NCI-H2107 treated with DMSO at 0.1 percent for 48 hours (cell line): ENCODE measurements around the gene VEGFC.

ENCODE experiments used
- DNase-seq: peaks from one replicate; lab custom pipeline; 2025; ENCODE audit not compliant: unreplicated experiment; lab: John Stamatoyannopoulos, UW

VEGFC gene

DNA sequence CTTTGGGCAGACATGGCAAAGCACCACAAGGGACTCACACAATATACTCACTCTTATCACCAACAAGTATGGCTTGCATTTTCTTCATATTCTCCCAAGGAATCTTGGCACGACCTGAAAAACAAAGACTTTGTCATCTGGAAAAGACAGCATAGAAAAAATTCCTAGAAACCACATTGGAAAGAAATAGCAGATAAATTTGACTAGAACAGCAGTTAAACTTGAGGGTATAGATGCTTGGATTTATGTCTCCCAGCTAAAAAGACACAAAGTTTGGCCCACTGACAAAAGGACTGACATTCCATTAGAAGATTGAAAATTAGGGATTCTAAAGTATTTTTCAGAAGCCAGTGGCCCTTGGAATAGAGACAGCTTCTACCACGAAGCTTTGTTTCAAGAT lies 6.9 kb upstream of the VEGFC start:
- no peak for DNase-seq

GRCh38 chr4:176798540-176798939 lies 5.8 kb upstream of the VEGFC start:
- no peak for DNase-seq

GRCh38 chr4:176795441-176795840 lies 2.7 kb upstream of the VEGFC start:
- no peak for DNase-seq

DNA sequence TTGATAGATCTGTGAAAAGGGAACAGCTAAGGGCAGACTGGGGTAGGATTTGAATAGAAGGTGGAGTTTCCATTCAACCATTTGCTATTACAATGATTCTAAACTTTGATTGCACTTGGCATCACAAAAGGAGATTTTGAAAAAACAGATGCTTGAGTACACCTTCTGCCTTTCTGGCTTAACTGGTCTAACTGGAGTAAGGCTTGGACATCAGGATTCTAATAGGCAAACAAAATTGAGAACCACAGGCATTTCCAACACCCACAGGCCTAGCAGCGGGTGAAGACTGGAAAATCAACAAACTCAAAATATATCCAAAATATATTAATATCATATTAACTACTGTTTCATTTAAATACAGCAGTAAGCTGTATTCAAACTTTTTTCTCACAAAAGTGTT lies 1.9 kb upstream of the VEGFC start:
- no peak for DNase-seq

- DNase-seq, result no peak
Observed at GRCh38 chr4:176794151-176794550, 1.4 kb upstream of the VEGFC start.

DNA sequence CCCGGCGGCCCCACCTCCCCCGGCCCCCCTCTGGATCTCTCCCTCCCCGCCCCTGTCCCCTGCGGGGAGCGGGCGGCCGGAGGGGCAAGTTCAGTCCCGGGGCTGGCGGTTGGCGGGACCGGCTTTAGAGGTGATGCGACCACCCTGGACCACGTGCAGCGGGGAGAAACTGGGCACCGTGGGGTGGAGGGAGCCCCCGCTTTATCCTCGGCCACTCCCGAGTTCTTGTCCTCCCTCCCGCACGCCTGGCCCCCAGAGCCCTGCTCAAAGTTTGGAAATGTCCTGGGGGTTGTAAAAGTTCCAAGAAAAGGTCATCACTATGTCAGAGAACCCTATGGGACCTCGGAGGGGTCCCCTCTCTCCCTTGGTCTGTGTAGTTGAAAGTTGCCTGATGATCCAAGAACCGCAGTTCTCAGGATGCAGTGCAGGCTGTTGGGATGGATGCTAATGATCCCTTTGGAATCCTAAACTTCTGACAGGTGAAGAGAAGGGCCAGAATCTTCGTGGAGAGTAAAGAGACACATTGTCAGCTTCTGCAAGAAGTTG lies 411 bp upstream of the VEGFC start:
- DNase-seq, result no peak

- DNase-seq, result no peak
Observed at GRCh38 chr4:176791591-176792325, 964 bp downstream of the VEGFC start.

DNA sequence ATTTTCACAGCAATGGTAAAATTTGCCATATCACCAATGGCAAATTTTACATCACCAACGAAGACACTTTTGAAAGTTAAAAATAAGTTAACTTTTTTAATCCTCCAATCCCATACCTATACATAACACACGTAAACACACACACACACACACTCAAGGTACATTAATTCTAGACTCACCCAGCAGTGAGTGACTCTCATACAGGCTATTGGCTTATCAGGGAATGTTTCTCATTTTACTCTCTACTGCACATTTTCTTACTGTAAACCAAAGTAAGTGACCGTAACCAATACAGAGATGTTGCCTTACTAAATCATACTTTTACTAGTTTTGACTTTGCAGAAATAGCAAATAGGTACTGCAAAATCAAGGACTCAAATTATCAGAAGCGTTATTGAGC lies 2.3 kb downstream of the VEGFC start:
- DNase-seq, result no peak

DNA sequence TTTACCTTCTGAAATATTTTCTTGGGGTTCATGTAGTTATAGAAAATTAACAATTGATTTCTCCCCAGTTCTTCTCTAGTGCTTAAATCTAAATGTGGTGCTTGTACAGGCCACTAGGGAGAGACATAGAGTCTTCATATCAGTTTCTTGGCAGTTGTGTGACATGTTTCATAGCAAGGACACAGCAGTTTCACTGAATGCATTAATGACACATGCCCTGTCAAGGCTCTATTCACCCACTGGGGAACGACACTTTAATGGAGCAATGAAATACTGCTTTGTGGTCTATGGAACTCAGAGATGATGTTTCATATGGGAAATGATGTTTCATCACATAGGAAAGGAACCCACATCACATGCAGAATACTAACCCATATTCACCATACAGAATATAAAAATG lies 2.8 kb downstream of the VEGFC start:
- peak; percentile 2 for DNase-seq

- no peak for DNase-seq
Observed at GRCh38 chr4:176788971-176789370, 3.8 kb downstream of the VEGFC start.

DNA sequence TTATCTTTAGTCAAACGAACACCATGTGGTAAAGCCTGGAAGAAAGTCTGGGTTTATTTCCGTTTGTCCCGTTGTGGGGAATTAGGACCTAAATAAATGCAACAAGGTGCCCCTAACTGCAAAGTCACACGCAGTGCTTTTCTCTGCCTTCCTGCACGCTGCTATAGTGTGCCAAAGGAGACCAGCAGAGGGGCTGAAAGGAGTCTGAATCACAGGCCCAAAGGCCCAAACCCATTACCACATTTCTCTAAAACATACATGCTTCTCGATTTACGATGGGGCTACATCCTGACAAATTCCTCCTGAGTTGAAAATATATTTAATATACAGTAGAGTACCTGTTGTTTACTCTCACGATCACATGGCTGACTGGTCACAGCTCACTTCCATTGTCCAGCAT lies 4.5 kb downstream of the VEGFC start:
- DNase-seq, result no peak

GRCh38 chr4:176784816-176785215 lies 7.9 kb downstream of the VEGFC start:
- DNase-seq, result no peak

GRCh38 chr4:176782794-176783193 lies 9.9 kb downstream of the VEGFC start:
- no peak for DNase-seq

- no peak for DNase-seq
Observed at GRCh38 chr4:176782191-176782590, 10.5 kb downstream of the VEGFC start.

DNA sequence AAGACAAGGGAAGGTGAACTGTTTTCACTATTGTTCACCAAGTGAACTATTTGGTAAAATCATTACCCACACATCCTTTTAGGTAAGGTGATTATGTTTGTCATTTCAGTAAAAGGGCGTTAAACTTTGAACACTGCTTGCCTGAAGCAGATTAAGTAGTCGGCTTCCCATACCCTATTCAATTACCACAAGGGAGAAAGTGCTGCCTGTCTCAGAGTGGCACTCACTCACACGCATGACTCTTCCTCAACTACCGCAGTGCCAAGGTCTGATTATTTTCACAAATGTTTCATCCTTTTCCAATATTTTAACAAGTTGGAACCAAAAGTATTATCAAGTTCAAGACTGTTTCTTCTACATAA lies 11.0 kb downstream of the VEGFC start:
- no peak for DNase-seq

DNA sequence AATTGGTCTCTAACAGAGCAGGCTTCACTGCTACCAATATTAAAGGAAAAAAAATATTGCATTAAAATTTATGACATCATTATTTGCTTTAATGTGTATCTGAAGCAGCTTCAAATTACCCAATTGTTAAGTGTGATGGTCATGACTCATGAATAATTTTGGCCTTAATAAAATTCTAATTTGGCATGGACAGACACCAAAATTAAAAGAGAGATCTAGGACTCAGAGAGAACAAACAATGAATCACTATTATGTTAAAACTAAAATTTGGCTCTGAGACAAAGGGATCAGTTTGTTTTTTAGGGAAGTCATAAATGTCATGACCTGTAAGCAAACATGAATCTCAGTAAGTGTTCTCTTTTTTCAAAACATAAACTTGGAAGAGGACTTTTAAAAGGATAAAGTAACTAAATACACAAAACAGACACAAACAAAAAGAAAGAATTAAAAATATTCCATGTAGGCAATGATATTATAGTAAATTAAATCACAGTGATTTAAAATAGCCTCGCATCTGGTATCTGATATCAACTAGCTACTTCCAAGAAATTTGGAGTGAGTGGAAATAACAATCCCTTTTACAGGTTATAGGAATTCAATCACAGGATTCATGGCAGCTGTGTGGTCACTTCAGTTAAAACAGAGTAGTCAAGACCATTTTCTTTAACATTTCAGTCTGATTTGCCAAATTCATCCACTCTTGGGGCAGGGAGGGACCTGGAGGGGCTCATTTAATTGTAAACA lies 11.6 kb downstream of the VEGFC start:
- DNase-seq, result no peak

DNA sequence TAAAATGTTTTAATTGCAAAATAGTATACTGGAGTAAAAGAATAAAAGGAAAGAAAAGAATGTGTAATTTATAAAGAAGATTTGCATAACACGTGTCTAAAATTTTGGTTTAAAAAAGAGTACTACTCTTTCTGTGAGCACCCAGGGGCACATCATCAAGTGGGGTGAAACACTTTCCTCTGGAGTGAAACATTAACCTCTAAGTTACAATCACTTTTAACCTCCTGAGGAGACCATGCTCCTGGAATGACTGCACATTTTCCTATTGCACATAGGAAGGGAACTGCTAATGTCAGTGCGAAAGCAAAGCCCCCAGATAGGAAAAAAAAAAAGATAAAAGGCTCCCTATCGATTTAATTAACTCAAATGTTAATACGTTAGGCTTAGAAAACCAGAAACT lies 13.3 kb downstream of the VEGFC start:
- DNase-seq, result no peak

- DNase-seq, result no peak
Observed at GRCh38 chr4:176778491-176778890, 14.2 kb downstream of the VEGFC start.

- DNase-seq, result no peak
Observed at GRCh38 chr4:176778063-176778462, 14.7 kb downstream of the VEGFC start.

DNA sequence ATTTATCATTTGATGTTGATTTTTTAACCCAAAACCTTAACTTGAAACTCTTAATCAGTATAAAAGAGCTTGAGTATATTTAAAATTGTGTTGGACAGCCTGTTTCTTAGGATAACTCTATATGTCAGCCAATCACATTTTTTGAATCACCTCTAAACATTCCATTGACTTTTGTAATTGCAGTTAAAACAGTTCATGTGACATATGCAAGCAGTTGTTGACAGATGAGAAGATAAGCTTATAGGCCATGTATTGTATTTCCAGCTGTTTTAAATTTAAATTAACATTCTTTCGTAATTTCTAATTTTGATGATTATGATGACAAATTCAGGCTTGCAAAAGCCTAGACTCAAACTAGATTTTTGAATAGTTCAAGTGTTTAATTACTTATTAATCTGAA lies 17.4 kb downstream of the VEGFC start:
- DNase-seq, result no peak

GRCh38 chr4:176774852-176775251 lies 17.9 kb downstream of the VEGFC start:
- no peak for DNase-seq

- no peak for DNase-seq
Observed at GRCh38 chr4:176769514-176769913, 23.2 kb downstream of the VEGFC start.

- DNase-seq, result no peak
Observed at GRCh38 chr4:176767183-176767582, 25.5 kb downstream of the VEGFC start.
